Activated T-cell treated with anti-CD3 and anti-CD28 coated beads for 48 hours (primary cell): ENCODE data around the gene PPFIA4.
A peak's percentile ranks its signal among the peaks of the same experiment; 100 is the strongest.
"Not testable (repeated sequence)": the region's sequence is repeated elsewhere in the genome, so short reads cannot be mapped to it uniquely, and the experiment has no call there.

ENCODE experiments used
- DNase-seq: peaks from one replicate; pipeline ENCODE4 v3.0.0-alpha.2; 2020; ENCODE audit warnings: low read depth

Gene PPFIA4

GRCh38 chr1:203017692-203018091 lies 8.6 kb upstream of the PPFIA4 start:
- DNase-seq: no peak

GRCh38 chr1:203022855-203023254 lies 3.4 kb upstream of the PPFIA4 start:
- not testable (repeated sequence) for DNase-seq

GRCh38 chr1:203025686-203026030 lies 633 bp upstream of the PPFIA4 start:
- no peak for DNase-seq

- DNase-seq: no peak
Observed at GRCh38 chr1:203026666-203027663, 674 bp downstream of the PPFIA4 start.

- DNase-seq: no peak
Observed at GRCh38 chr1:203028067-203028783, 1.9 kb downstream of the PPFIA4 start.

- DNase-seq: no peak
Observed at GRCh38 chr1:203028784-203029553, 2.7 kb downstream of the PPFIA4 start.

- no peak for DNase-seq
Observed at GRCh38 chr1:203031467-203031866, 5.2 kb downstream of the PPFIA4 start.

- no peak for DNase-seq
Observed at GRCh38 chr1:203033287-203033686, 7.0 kb downstream of the PPFIA4 start.

GRCh38 chr1:203033917-203034316 lies 7.6 kb downstream of the PPFIA4 start:
- no peak for DNase-seq

- no peak for DNase-seq
Observed at GRCh38 chr1:203034422-203035110, 8.3 kb downstream of the PPFIA4 start.

- no peak for DNase-seq
Observed at GRCh38 chr1:203035111-203036000, 9.1 kb downstream of the PPFIA4 start.

GRCh38 chr1:203036135-203036534 lies 9.8 kb downstream of the PPFIA4 start:
- no peak for DNase-seq

GRCh38 chr1:203036537-203036936 lies 10.2 kb downstream of the PPFIA4 start:
- DNase-seq: no peak

- DNase-seq: no peak
Observed at GRCh38 chr1:203037509-203038190, 11.4 kb downstream of the PPFIA4 start.

- no peak for DNase-seq
Observed at GRCh38 chr1:203038217-203038741, 12.0 kb downstream of the PPFIA4 start.

GRCh38 chr1:203038891-203039608 lies 12.8 kb downstream of the PPFIA4 start:
- peak; percentile 45 for DNase-seq

GRCh38 chr1:203039609-203040512 lies 13.6 kb downstream of the PPFIA4 start:
- DNase-seq: no peak
